Endothelial cell of umbilical vein (primary cell): Measurements from ENCODE around the gene KIAA1217.

Experiments used
- CTCF ChIP-seq, 2 donors: IDR thresholded peaks; 1 replicate in 1 of 2; 2 replicates in 1 of 2; pipeline ENCODE4 v1.5.1; 2011; ENCODE audit warnings: low read length in 2 of 2, mild to moderate bottlenecking in 2 of 2, moderate library complexity in 2 of 2, control low read depth in 1 of 2, inconsistent platforms in 1 of 2, low read depth in 1 of 2; ENCODE audit not compliant: insufficient read depth in 1 of 2; ENCODE audit errors: extremely low read depth in 1 of 2
- EZH2 ChIP-seq: IDR thresholded peaks from 2 replicates; pipeline ENCODE4 v1.6.1; 2012; ENCODE audit warnings: borderline replicate concordance, low read depth, mild to moderate bottlenecking, moderate library complexity, low read length, inconsistent platforms; ENCODE audit not compliant: severe bottlenecking
- MAX ChIP-seq: IDR thresholded peaks from 2 replicates; pipeline ENCODE4 v1.6.1; 2011; ENCODE audit not compliant: insufficient read depth, insufficient read length
- POLR2A ChIP-seq: IDR thresholded peaks from 2 replicates; pipeline ENCODE4 v1.6.1; 2012; ENCODE audit warnings: low read depth, mild to moderate bottlenecking, control low read depth, low read length

- TF ChIP-seq POLR2A: no peak
- TF ChIP-seq CTCF (IDR thresholded peaks at IDR 0.05; ENCODE audit: extremely low read depth in 1 of 2, insufficient read depth in 1 of 2, low read depth in 1 of 2, low read length in 2 of 2): no peak
- no peak for TF ChIP-seq MAX
- no peak for TF ChIP-seq EZH2
Measured at GRCh38 chr10:24240041-24240751, 31.3 kb downstream of the KIAA1217 start.
